ENCODE results near the gene CPA3.

Gene CPA3

DNA sequence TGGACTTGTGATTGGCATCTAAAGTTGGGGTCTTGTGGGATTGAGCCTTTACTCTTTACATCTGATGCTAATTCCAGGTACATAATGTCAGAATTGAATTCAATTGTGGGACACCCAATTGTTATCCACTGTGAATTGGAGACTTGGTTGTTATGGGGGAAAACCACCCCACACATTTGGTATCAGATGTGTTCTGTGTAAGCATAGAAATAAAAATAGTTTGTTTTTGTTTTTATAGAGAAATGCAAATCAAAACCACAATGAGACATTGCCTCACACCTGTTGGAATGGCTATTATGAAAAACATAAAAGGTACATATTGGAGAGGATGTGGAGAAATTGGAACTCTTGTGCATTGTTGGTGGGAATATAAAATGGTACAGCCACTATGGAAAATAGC is 58.5 kb downstream of the CPA3 start:
- DNase-seq: no peak

DNA sequence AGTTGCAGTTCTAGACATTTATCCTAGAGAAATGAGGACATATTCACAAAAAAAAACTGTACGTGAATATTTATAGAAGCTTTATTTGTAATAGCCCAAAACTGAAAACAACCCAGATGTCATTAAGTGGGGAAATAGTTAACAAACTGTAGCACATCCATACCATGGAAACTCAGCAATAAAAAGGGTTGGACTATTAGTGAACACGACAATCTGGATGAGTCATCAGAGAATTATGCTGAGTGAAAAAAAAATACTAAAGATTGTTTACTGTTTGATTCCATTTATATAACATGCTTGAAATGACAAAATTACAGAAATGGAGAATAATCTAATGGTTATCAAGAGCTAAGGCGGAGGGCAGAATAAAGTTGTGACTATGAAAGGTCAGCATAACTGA is 59.5 kb downstream of the CPA3 start:
- DNase-seq: no peak

DNA sequence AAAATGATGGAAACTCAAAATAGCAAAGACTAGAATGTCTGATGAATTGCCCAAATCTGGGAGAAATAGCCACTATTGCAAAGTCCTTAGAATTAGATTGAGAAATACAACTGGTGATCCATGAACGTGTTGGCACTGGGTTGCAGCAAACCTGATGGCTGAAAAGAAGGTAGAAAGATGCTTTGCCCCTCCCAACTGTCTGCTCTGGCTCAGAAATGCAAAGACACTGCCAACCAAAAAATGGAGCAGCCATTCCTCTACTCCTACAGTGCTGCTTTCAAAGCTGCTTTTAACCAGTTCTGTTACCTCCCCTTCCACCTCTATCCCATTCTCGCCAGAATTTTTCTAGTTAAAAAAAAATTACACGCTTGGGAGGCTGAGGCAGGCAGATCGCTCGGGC is 60.7 kb downstream of the CPA3 start:
- no peak for DNase-seq

DNA sequence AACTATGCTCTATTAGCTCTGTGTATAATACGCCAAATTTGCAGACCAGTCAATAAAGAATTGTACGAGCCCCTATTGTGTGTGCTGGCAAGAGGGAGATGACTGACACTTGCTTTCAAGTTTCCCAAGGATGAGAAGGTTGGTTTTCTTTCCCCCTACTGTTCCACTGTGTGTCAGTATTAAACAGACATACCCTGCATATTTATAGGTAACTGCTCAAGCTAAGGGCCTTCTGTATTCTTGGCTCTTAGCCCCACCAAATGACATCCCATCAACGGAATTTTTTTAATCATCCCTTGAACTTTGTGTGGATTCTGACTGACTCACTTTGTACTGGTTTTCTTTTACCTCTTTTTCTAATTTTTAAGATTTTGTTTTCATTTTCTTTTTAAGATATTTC is 65.7 kb downstream of the CPA3 start:
- no peak for DNase-seq

DNA sequence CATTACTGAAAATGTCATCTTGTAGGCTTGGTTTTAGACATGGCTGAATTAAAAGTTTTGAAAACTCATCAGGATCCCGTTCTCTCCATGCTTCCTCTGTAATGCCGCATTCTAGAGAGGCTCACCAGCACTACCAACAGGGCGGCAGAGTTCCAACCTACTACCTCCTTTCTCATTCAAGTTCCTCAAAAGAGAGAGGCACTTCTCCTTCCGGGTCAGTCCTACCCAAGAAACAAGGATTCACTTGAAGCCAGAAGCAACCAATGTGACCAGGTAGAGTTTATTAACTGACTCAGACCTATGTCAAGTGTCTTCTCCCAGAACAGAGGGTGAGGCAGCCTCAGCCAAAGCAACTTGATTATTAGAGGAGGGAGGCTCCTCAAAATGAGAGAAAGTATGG is 66.5 kb downstream of the CPA3 start:
- no peak for DNase-seq

DNA sequence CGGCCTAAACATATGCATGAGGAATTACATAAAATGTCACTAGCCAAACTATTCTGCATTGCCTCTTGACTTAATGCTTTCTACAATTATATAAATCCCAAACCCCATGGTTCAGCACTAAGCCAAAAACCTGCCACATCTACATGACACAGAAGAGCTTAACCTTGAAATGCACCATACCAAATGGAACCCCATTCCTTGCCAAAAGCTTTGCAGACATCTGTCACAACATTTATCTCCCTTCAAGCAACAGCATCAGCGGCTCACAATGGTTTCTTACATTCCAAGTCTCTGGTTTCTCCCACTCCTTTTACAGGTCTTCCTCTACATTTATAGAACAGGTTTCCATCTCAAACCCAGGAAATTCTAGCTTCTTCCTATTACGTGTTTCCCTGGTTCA is 67.9 kb downstream of the CPA3 start:
- no peak for DNase-seq

DNA sequence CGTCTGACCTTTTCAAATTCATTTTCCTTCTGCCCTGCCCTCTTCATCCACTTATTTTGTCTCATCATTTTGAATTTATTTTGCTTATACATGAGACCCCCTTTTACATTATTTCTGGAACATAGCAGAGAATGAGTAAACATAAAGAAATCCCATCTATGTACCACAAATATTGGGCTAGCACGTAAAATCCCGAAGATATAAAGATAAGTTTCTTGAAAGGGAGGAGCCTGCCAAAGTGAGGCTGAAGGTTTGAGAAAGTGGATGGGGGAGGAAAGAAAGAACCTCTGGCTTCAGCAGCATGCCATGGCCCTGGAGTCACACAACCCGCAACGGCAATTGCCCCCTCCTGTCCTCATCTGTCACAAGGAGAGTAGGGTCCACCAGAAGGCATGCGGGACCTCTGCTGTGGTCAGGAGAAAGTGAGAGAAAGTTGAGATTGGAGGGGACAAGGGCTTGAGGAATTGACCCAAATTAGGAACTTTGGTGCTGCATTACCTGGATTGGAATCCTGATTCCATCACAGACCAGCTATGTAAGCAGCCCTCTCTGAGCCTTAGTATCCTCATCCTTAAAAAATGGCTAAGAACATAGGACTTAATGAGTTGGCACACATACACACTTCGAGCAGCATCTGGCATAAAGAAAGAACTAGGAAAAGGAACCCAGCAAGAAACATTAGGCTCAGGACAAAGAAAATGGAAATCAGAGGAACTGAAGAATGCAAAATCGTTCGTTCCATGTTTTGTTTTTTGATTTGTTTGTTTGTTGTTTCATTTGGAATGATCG is 72.6 kb downstream of the CPA3 start:
- DNase-seq: no peak

DNA sequence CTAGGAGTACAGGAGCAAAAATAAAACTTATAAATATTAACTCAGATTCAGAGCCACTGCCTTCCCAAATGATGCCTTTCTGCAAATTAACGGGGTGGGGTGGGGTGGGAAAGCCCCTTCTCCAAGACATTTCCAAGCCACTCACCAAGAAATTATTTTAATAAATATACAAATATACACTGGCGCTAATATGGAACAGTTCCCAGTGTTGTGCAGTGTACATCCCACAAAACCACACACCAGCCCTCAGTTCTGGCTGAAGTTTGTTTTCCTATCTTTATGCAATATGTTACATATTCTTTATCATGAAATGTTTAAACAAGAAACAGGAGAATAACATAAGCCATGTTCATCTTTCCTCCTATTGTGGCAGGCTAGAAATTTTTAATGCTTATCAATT is 73.2 kb downstream of the CPA3 start:
- no peak for DNase-seq

DNA sequence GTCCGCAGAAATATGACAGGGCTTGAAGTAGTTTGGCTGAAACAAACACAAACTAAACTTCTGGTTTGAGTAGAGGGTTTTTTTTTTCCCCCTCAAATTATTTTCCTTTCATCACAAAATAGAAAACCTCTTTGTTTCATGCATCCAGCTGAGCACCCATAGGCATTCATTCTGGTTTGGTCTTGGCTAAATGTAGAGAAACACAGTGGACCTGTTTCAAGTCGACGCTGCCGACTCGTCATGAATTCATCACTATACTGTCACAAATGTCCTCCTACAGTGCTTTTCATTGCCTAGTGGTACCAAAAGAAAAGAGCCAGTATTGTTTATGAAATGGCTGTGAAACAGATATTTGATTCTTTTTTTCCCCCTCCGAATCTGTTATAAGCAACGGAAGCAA is 73.8 kb downstream of the CPA3 start:
- no peak for DNase-seq

DNA sequence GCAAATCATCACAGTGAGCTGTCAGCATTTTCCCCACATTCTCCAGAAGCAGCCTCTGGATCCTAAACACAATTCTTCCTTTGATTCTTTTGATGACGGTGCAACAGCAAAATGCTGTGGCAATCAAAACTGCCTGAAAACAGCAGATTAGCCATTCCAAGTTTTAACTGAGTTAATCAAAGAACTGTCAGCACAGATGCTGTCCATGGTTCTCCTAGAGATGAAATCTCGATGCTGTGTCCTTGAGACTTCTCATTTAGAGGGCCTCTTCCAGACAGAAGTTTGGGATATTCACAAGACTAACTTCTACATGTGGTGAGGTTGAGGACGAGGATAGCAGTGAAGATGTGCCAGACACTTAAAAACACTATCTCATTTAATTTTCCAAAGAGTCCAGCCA is 75.9 kb downstream of the CPA3 start:
- no peak for DNase-seq

DNA sequence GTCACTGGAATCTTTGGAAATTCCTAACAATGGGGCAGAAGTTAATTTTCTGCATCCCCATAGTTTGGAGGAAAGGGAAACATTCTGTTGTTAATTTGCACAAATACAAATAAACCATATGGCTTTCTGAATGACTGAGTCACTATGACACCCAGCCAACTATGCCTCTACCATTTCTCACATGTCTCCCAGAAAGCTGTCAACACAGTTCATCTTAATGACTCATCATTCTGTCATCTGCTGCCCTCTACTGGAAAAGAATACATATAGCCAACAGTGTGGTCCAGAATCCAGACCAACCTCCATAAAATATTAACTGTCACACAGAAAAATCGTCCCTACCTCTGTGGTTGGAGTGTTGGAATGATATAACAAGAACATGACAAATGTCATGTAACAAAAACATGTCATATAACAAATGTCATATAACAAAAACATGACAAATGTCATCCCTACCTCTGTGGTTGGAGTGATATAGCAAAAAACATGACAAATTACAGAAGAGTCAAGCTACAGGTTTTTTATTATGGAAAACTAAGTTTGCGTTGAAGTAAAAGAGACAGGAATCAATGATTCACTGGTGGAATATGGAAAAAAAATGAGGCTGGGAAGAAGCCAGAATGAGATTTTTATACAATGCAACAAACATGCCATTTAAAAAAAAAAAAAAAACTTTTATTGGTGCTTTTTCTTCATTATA is 78.6 kb downstream of the CPA3 start:
- DNase-seq: no peak

DNA sequence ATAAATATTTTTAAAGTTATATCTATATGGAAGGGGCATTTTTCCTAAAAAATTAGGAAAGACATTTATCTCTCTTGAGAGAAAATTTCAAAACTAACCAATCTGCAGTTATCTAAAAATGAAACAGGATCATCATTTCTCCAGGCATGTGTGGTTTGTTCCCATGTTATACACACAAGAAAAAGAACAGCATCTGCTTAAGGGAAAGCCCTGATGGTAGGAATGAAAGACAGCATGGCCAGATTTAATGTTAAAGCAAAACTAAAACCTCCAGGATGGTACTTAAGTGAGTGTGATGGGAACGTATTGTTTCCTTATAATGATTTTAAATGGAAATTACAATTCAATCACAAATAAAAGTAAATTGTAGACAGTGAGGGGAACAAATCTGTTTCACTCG is 80.0 kb downstream of the CPA3 start:
- no peak for DNase-seq
